GM23338 (cell line): ENCODE data around the gene DPH6.
"Not testable (repeated sequence)": the region's sequence is repeated elsewhere in the genome, so short reads cannot be mapped to it uniquely, and the experiment has no call there.

Source experiments
- CTCF ChIP-seq, 2 experiments: fragments of 200-600 bp in 1 of 2; sonication (generic) in 1 of 2; conservative IDR thresholded peaks; 2 replicates each; pipeline versions ENCODE4 v1.5.1 to v1.6.1; 2016 to 2017; ENCODE audit warnings: antibody characterized with exemption in 2 of 2, low read depth in 2 of 2, mild to moderate bottlenecking in 2 of 2, moderate library complexity in 1 of 2
- EZH2 ChIP-seq: fragments of 200-600 bp; sonication (generic); IDR thresholded peaks from one replicate; pipeline ENCODE4 v1.8.0; 2017; ENCODE audit warnings: antibody characterized with exemption, mild to moderate bottlenecking, low read depth; ENCODE audit not compliant: unreplicated experiment
- STAT1 ChIP-seq: IDR thresholded peaks from one replicate; pipeline ENCODE4 v1.6.1; 2016; ENCODE audit warnings: antibody characterized with exemption; ENCODE audit not compliant: unreplicated experiment
- TF ChIP-seq, protein P1 (sequence below): IDR thresholded peaks from one replicate; pipeline ENCODE4 v1.6.1; 2018; ENCODE audit warnings: antibody characterized with exemption; ENCODE audit not compliant: unreplicated experiment

DNA sequence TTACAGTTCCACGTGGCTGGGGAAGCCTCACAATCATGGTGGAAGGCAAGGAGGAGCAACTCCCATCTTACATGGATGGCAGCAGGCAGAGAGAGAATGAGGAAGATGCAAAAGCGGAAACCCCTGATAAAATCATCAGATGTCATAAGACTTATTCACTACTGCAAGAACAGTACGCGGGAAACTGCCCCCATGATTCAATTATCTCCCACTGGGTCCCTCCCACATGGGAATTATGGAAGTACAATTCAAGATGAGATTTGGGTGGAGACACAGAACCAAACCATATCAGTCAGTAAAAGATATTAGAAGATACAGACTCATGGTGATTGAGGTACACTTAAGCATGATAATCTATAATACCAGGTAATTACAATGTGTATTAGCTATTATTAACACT is 217.1 kb downstream of the DPH6 start:
- not testable (repeated sequence) for TF ChIP-seq EZH2; CTCF (conservative IDR thresholded peaks at IDR 0.05; ENCODE audit: low read depth in 2 of 2); STAT1
- TF ChIP-seq, protein P1, sequence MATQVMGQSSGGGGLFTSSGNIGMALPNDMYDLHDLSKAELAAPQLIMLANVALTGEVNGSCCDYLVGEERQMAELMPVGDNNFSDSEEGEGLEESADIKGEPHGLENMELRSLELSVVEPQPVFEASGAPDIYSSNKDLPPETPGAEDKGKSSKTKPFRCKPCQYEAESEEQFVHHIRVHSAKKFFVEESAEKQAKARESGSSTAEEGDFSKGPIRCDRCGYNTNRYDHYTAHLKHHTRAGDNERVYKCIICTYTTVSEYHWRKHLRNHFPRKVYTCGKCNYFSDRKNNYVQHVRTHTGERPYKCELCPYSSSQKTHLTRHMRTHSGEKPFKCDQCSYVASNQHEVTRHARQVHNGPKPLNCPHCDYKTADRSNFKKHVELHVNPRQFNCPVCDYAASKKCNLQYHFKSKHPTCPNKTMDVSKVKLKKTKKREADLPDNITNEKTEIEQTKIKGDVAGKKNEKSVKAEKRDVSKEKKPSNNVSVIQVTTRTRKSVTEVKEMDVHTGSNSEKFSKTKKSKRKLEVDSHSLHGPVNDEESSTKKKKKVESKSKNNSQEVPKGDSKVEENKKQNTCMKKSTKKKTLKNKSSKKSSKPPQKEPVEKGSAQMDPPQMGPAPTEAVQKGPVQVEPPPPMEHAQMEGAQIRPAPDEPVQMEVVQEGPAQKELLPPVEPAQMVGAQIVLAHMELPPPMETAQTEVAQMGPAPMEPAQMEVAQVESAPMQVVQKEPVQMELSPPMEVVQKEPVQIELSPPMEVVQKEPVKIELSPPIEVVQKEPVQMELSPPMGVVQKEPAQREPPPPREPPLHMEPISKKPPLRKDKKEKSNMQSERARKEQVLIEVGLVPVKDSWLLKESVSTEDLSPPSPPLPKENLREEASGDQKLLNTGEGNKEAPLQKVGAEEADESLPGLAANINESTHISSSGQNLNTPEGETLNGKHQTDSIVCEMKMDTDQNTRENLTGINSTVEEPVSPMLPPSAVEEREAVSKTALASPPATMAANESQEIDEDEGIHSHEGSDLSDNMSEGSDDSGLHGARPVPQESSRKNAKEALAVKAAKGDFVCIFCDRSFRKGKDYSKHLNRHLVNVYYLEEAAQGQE = not testable (repeated sequence)
